Smooth muscle cell of the brain vasculature (primary cell): Measurements from ENCODE around the gene IRF9.
"Not testable (repeated sequence)": the region's sequence is repeated elsewhere in the genome, so short reads cannot be mapped to it uniquely, and the experiment has no call there.

Experiments
- DNase-seq: peaks from one replicate; pipeline ENCODE4 v3.0.0-alpha.2; 2012; ENCODE audit warnings: low read depth, low spot score

The IRF9 gene

DNA sequence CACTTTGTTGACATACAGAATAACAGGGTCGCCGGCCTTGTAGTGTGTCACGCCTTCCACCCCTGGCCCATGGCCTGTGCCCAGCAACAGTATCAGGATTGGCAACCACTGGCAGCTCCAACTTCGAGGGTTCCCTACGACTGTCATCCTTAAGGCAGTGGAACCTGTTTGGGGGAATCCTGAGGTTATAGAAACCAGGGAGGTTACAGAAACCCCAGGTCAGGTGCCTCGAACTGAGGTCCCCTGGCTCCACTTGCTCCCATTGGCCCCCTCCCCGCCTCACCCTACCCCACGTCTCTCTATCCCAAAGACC lies 33.8 kb downstream of the IRF9 start:
- no peak for DNase-seq

GRCh38 chr14:24195186-24196070 lies 34.4 kb downstream of the IRF9 start, which contains the start of gene TM9SF1:
TM9SF1 (minus strand) TSS chr14:24195441; CDS start chr14:24195019, 422 bp downstream.
- DNase-seq: peak; percentile 74

- no peak for DNase-seq
Observed at GRCh38 chr14:24196071-24197055, 35.3 kb downstream of the IRF9 start.

DNA sequence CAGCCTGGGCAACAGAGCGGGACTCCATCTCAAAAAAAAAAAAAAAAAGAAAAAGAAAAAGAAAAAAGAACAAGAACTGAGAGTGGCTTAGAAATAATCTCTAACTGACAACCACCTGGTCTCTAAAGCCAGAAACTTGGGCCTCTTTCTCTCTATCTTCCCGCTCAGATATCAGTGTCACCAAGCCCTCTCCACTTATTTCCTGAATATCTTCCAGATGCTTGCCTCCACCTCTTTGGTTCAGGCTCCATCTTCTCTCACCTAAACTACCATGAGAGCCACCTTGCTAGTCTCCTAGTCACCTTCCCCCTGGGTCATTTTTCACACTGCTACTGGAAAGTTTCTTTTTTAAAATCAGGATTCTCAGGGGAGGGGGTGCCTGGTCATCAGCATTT lies 36.0 kb downstream of the IRF9 start:
- DNase-seq: no peak

DNA sequence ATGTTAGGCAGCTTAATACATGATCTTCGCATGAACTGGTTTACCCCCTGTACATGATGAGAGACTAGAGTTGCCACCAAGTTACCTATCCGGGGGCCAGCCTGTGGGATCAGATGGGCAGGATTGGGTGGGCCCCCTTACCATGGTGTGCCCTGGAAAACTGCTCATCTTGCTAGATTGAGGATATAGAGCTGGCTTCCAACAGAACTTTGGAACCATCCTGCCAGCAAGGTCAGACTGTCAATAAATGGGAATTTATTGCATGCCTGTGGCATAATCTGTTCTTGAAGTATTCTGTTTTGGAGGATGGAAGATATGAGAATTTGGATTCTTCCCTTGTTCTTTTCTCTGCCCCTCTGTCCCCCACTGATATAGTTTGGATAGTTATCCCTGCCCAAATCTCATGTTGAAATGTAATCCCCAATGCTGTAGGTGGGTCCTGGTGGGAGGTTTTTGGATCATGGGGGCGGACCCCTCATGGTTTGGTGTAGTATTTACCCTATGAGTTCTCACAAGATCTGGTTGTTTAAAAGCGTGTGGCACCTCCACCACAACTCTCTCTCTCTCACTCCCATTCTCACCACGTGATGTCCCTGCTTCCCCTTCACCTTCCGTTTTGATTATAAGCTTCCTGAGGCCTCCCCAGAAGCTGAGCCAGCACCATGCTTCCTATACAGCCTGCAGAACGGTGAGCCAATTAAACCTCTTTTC lies 37.9 kb downstream of the IRF9 start:
- DNase-seq: no peak

- DNase-seq: not testable (repeated sequence)
Observed at GRCh38 chr14:24202538-24202937, 41.5 kb downstream of the IRF9 start.

- DNase-seq: not testable (repeated sequence)
Observed at GRCh38 chr14:24203249-24203886, 42.3 kb downstream of the IRF9 start.

DNA sequence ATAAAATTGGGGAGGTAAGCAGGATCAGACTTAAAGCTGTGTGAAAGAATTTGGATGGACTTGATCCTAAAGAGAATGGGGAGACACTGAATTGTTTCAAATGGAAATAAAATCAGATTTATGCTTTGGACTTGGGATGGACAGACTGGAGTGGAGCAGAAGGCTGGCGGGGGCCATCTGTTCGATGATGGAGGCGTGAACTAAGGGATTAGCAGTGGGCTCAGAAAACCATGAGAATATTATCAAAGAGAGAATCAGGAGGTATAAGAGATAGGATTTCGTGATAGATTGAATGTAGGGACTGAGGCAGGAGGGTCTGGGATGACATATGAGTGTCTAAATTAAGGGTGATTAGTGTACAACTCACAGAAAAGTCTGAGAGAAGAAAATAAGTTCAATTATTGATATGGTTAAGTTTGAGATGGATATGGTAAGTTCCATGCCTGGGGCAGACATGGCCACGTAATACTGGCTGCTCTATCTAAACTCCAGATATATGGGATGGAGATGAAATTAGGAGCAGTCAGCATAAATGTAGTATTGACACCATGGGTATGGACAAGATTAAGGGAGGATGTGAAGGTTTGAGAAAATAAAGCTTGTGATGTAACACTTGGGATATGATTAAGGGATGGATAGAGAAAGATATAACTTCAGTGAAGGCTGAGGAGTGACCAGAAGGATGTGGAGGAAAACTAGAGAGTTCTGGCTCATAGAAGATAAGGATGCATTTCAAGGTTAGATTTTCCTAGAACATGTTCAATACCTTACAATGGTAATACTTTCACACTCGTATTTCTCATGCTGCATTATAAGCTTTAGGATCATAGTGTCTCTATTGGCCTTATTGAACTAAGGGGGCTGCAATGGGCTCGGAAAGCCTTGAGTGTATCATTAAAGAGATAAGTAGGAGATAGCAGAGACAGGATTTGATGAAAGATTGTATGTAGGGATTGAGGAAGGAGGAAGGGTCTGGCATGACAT lies 43.4 kb downstream of the IRF9 start:
- no peak for DNase-seq

- DNase-seq: no peak
Observed at GRCh38 chr14:24206260-24207103, 45.4 kb downstream of the IRF9 start.

DNA sequence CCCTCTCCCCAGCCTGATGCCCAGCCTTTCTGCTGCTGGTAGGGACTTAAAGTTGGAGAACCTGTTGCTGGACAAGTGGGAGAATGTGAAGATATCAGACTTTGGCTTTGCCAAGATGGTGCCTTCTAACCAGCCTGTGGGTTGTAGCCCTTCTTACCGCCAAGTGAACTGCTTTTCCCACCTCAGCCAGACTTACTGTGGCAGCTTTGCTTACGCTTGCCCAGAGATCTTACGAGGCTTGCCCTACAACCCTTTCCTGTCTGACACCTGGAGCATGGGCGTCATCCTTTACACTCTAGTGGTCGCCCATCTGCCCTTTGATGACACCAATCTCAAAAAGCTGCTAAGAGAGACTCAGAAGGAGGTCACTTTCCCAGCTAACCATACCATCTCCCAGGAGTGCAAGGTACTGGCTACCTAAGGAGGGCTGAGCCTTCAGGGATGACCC lies 46.1 kb downstream of the IRF9 start:
- no peak for DNase-seq

DNA sequence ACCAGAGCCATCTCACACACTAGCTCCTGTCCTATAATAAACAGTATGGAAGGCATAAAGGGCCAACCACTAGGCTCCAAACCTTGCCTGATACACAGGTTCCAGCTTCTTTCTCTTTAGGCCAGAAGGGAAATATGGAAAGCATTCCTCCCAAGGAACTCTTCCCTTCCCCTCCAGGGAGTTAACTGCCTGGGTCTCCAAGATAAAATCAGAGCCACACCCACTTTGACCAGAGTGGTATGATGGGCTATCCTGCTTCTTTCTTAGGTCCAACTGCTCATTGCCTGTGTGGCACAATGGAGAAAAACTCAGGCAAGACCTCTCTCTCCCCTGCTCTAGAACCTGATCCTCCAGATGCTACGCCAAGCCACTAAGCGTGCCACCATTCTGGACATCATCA lies 46.6 kb downstream of the IRF9 start:
- no peak for DNase-seq

DNA sequence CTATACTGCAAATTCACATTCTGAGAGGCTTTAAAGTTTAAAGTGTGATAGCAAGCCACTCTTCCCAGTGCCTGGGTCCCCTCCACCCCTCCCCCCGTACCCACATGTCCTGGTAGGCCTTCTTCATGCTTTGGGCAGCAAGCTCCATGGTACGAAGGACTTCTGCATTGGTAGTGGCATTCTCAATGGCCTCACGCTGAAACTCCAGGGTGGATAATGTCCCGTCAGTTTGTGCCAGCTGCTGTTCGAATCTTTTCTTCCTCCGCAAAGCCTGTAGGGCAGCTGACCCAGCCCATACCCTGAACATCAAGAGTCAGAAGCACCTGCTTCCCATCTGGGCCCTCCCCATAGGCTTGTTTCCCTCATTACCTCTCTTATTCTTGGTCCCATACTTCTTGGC lies 50.2 kb downstream of the IRF9 start:
- no peak for DNase-seq

DNA sequence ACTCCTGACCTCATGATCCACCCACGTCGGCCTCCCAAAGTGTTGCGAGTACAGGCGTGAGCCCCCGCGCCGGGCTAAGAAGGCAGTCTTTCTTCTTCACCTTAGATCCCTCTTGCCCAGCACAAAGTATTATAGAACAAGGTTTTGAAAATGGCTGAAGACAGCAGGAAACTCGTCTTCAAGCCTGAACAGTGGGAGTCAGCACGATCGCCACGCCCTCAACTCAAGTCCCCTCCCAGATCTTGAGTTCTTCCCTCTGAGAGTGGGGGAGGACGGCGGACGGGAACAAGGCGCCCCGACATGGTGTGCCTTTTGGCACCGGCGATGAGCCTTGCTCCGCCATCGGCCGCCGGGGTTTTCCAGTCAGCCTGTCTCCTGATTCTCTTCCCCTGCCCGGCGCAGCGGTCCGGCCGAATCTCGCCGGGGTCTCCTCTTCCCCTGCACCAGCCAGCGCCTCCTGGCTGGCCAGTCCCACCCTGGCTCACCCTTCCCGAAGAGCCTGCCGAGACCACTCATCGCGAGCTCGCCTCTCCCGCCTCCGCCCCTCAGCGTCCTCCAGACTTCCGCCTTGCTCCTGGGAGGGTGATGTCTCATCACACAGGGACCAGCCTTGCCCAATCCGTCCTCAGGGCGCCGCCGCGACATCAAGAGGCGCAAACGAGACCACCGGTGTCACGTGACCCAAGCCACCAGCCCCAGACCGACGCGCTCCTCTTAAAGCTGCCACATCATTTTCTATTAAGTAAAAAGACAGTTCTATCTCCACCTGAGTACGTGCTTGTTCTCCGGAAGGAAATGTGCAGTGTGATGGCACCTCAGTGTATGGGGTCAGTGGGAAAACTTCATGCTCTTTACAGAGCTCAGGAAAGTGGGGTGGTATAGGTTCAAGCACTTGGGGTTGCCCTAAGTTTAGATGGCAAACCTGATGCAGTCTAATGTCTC lies 52.1 kb downstream of the IRF9 start, which contains the start of gene CHMP4A:
TSS of gene CHMP4A (minus strand) at position 565 of the 942 bp plus-strand sequence. CDS start at position 516, 49 bp downstream.
- DNase-seq: peak; percentile 98

DNA sequence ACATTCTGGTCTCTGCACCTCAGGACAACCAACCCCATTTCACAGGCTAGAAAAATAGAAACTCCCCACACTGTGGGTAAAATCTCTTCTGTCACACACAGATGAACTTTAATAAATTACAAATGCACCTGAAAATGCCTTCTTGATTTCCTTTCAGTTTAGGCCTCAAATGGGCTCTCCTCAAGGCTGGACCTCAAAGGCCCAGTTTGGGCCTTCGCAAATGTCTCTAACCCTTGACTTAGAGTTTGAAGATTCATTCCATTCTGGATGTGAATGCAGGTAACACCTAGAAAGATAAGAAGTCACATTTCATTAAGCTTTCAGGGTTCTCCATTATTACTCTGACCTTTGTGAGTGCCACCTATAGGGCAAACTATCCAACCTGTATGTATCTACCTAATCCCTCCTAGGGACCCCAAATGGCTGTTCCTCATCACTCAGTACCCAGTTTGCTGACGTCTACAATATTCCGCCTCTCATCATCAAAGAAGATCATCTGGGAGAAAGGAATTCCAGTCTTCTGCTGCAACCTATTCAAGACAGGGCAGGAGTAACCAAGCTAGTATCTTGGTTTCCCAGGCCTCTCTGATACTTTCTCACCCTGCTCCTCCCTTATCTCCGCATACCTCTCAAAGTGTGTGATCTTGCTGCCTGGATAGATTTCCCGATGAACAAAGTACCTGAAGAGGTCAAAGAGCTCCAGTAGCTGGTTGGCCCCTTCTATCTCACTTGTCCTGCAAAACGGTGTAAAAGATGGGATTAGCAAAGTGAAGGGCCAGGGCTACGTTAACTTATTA lies 53.0 kb downstream of the IRF9 start:
- no peak for DNase-seq

DNA sequence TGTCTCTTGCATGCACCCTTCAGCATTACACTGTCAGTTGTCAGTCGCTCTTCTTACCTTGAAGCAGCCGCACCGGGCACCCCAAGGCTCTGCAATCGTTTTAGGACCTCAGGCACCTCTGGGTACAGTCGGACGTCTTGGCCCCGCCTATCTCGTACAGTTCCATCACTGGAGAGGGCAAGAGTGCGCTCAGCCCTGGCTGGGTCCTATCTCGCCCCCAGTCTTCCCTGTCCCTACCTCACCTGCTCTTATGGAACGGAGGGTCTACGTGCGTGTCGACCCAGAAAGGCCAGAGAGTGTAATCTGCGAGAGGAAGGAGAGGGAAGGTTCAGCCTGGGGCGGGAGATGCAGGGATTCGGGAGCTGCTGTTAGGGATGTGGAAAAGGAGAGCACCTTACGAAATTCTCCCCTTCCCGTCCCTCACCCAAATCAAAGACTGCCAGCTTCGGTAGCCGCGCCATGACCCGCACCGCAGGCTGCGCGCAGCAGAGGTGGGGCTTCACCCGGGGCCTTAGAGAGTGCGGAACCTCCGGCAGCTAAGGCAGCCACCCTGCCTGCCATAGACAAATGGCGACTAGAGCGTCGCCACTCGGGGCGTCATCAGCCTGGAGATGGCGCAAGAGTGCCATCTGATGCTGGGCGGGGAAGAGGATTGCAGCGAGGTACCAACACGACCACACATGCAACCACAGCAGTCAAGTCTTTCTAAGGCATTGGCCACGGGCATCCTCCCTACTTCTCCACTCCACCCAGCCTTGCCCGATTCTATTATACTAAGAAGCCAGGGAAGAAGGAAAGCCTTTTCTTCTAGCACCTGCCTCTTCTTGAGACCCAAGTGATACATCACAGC lies 54.7 kb downstream of the IRF9 start, which contains the start of gene MDP1:
TSS of gene MDP1 (minus strand) at position 572 of the 850 bp plus-strand sequence. CDS start at position 461, 111 bp downstream.
- DNase-seq: peak; percentile 66
